ENCODE results near the gene SOCS6. TPM values are rescaled to one million over a fixed set of nuclear protein-coding genes. Genes with fewer than 3 reads are reported as not detected.
A peak's percentile ranks its signal among the peaks of the same experiment; 100 is the strongest.

SOCS6 gene
- total and polyA plus RNA-seq, 2 of the 13 experiments (the other 11 are each of a cell fraction or from before 2014, with no cell fraction given), result 18.6 to 38.3 TPM

DNA sequence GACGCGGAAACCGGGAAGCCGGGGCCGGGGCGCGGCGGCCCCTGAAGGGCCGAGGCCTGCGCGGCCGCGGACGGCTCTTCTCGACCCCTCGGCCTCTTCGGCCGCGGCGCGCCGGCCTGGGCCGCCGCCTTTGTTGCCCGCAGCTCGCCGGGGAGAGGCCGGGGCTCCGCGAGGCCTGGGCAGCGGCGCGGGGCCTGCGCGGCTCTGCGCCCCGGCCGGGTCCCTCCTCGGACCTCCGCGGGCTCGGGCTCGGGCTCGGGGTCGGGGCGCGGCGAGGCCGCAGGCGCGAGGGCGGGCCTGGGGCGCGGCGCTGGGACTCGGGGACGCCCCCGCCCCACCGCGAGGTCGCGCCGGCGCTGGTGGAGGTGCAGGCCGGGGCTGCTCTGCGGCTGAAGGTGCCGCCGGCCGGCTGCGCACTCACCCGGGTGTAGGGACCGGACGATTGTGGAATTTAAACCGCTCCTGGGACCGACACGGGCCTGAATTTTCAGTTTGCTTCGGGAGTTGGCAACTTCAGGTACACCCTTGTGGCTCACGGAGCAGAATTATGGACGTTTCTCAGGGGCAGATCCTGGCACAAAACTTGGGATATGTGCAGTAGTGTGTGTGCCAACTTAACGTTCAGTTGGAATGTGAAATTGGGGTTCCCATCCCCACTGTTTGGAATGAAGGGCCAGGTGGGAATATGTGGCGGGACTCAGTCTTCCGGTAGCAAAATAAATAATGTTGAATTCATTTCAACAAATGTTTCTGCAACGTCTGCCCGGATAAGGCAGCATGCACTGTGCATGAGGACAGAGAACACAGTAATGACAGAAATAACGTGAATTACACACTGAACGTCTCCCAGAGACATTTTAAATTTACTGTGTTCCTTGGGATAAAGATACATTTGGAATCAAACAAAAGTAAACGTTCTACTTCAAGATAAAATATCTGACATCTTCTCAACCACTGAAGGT, 787 bp downstream of the SOCS6 start (continued):
- TF ChIP-seq THYN1 (CRISPR knock-in tag; IDR thresholded peaks at IDR 0.05; ENCODE audit: borderline replicate concordance, low read depth), result no peak
- TF ChIP-seq KDM2A (CRISPR knock-in tag; IDR thresholded peaks at IDR 0.05; ENCODE audit: borderline replicate concordance, low read depth), result no peak
- no peak for TF ChIP-seq ZNF775 (CRISPR knock-in tag; IDR thresholded peaks at IDR 0.05; ENCODE audit: borderline replicate concordance)
- peak; percentile 6 for TF ChIP-seq SAP130 (CRISPR knock-in tag; IDR thresholded peaks at IDR 0.05; ENCODE audit: low read depth)
- peak; percentile 36; the same call in 1 of the 2 replicates for TF ChIP-seq HDAC1 (CRISPR knock-in tag; IDR thresholded peaks at IDR 0.05)
- peak; percentile 12 for TF ChIP-seq YY1 (IDR thresholded peaks at IDR 0.05; ENCODE audit: insufficient read depth, insufficient replicate concordance, low read depth, low read length)
- TF ChIP-seq, protein P1, sequence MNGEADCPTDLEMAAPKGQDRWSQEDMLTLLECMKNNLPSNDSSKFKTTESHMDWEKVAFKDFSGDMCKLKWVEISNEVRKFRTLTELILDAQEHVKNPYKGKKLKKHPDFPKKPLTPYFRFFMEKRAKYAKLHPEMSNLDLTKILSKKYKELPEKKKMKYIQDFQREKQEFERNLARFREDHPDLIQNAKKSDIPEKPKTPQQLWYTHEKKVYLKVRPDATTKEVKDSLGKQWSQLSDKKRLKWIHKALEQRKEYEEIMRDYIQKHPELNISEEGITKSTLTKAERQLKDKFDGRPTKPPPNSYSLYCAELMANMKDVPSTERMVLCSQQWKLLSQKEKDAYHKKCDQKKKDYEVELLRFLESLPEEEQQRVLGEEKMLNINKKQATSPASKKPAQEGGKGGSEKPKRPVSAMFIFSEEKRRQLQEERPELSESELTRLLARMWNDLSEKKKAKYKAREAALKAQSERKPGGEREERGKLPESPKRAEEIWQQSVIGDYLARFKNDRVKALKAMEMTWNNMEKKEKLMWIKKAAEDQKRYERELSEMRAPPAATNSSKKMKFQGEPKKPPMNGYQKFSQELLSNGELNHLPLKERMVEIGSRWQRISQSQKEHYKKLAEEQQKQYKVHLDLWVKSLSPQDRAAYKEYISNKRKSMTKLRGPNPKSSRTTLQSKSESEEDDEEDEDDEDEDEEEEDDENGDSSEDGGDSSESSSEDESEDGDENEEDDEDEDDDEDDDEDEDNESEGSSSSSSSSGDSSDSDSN (CRISPR knock-in tag; IDR thresholded peaks at IDR 0.05), result peak; percentile 73
- 0 out of 2 replicates have a peak, but pooled peaks have one; percentile 31 for TF ChIP-seq TMF1 (CRISPR knock-in tag; IDR thresholded peaks at IDR 0.05; ENCODE audit: low read depth)
- TF ChIP-seq ZNF772 (CRISPR knock-in tag; IDR thresholded peaks at IDR 0.05), result 0 out of 2 replicates have a peak, but pooled peaks have one; percentile 29
- no peak for TF ChIP-seq BRCA1 (CRISPR knock-in tag; IDR thresholded peaks at IDR 0.05)
- TF ChIP-seq ZSCAN21 (CRISPR knock-in tag; IDR thresholded peaks at IDR 0.05; ENCODE audit: borderline replicate concordance), result no peak
- TF ChIP-seq KMT2A (CRISPR knock-in tag; IDR thresholded peaks at IDR 0.05), result 0 out of 2 replicates have a peak, but pooled peaks have one; percentile 43
- TF ChIP-seq, protein P2, sequence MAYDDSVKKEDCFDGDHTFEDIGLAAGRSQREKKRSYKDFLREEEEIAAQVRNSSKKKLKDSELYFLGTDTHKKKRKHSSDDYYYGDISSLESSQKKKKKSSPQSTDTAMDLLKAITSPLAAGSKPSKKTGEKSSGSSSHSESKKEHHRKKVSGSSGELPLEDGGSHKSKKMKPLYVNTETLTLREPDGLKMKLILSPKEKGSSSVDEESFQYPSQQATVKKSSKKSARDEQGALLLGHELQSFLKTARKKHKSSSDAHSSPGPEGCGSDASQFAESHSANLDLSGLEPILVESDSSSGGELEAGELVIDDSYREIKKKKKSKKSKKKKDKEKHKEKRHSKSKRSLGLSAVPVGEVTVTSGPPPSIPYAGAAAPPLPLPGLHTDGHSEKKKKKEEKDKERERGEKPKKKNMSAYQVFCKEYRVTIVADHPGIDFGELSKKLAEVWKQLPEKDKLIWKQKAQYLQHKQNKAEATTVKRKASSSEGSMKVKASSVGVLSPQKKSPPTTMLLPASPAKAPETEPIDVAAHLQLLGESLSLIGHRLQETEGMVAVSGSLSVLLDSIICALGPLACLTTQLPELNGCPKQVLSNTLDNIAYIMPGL (CRISPR knock-in tag; IDR thresholded peaks at IDR 0.05; ENCODE audit: borderline replicate concordance in 1 of 2, low read depth in 1 of 2), result 0 out of 4 replicates have a peak, but pooled peaks of 1 of the 2 experiments have one; percentile 7
- TF ChIP-seq SAFB2 (CRISPR knock-in tag; IDR thresholded peaks at IDR 0.05; ENCODE audit: borderline replicate concordance, low read depth), result no peak
- TF ChIP-seq NFIC (IDR thresholded peaks at IDR 0.05; ENCODE audit: low read length), result no peak
- TF ChIP-seq SALL1 (CRISPR knock-in tag; IDR thresholded peaks at IDR 0.05), result 0 out of 2 replicates have a peak, but pooled peaks have one; percentile 16
- TF ChIP-seq MAFK (conservative IDR thresholded peaks at IDR 0.05 in 1 of 2, IDR thresholded peaks at IDR 0.05 in 1 of 2; ENCODE audit: low read length in 2 of 2), result no peak
- TF ChIP-seq, protein P3, sequence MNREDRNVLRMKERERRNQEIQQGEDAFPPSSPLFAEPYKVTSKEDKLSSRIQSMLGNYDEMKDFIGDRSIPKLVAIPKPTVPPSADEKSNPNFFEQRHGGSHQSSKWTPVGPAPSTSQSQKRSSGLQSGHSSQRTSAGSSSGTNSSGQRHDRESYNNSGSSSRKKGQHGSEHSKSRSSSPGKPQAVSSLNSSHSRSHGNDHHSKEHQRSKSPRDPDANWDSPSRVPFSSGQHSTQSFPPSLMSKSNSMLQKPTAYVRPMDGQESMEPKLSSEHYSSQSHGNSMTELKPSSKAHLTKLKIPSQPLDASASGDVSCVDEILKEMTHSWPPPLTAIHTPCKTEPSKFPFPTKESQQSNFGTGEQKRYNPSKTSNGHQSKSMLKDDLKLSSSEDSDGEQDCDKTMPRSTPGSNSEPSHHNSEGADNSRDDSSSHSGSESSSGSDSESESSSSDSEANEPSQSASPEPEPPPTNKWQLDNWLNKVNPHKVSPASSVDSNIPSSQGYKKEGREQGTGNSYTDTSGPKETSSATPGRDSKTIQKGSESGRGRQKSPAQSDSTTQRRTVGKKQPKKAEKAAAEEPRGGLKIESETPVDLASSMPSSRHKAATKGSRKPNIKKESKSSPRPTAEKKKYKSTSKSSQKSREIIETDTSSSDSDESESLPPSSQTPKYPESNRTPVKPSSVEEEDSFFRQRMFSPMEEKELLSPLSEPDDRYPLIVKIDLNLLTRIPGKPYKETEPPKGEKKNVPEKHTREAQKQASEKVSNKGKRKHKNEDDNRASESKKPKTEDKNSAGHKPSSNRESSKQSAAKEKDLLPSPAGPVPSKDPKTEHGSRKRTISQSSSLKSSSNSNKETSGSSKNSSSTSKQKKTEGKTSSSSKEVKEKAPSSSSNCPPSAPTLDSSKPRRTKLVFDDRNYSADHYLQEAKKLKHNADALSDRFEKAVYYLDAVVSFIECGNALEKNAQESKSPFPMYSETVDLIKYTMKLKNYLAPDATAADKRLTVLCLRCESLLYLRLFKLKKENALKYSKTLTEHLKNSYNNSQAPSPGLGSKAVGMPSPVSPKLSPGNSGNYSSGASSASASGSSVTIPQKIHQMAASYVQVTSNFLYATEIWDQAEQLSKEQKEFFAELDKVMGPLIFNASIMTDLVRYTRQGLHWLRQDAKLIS (CRISPR knock-in tag; IDR thresholded peaks at IDR 0.05), result no peak

Data from HepG2 (cell line).